HepG2 (cell line): ENCODE measurements around the gene CHIC2. TPM values are rescaled to one million over a fixed set of nuclear protein-coding genes. Genes with fewer than 3 reads are reported as not detected.

Experiments
- AHR ChIP-seq: IDR thresholded peaks from 2 replicates; pipeline ENCODE4 v1.6.1; 2018; ENCODE audit warnings: missing genetic modification reagents, missing compliant biosample characterization
- ATAD3A ChIP-seq: sonication (generic); formaldehyde crosslinking; IDR thresholded peaks from 2 replicates; pipeline ENCODE4 v1.4.0; 2020; ENCODE audit warnings: missing genetic modification reagents
- CREM ChIP-seq, 2 experiments: sonication (generic) in 1 of 2; formaldehyde crosslinking in 1 of 2; IDR thresholded peaks; 2 replicates each; pipeline versions ENCODE4 v1.4.0 to v1.6.1; 2016 to 2020; ENCODE audit warnings: antibody characterized with exemption in 1 of 2, mild to moderate bottlenecking in 1 of 2, missing genetic modification reagents in 1 of 2
- FOXA1 ChIP-seq, 2 experiments: fragments of 450-650 bp in 1 of 2; sonication (generic) in 1 of 2; formaldehyde crosslinking in 1 of 2; IDR thresholded peaks; 2 replicates each; pipeline versions ENCODE4 v1.4.0 to v1.6.1; 2016 to 2020; ENCODE audit warnings: missing genetic modification reagents in 1 of 2
- HNF4G ChIP-seq, 2 experiments: sonication (generic) in 1 of 2; formaldehyde crosslinking in 1 of 2; IDR thresholded peaks; 2 replicates each; pipeline versions ENCODE4 v1.4.0 to v1.6.1; 2011 to 2020; ENCODE audit warnings: borderline replicate concordance in 2 of 2, low read depth in 2 of 2, mild to moderate bottlenecking in 2 of 2, low read length in 1 of 2, missing genetic modification reagents in 1 of 2, moderate library complexity in 1 of 2
- HNRNPL ChIP-seq: fragments of 200-400 bp; formaldehyde crosslinking; IDR thresholded peaks from 2 replicates; pipeline ENCODE4 v1.6.1; 2017; ENCODE audit warnings: mild to moderate bottlenecking, low read depth, low read length
- HOXA3 ChIP-seq: sonication (generic); formaldehyde crosslinking; IDR thresholded peaks from 2 replicates; pipeline ENCODE4 v1.5.0; 2020; ENCODE audit warnings: missing genetic modification reagents
- ISL2 ChIP-seq: sonication (generic); formaldehyde crosslinking; IDR thresholded peaks from 2 replicates; pipeline ENCODE4 v1.5.0; 2020; ENCODE audit warnings: missing genetic modification reagents
- JDP2 ChIP-seq: sonication (generic); formaldehyde crosslinking; IDR thresholded peaks from 2 replicates; pipeline ENCODE4 v1.8.1; 2022; ENCODE audit warnings: missing genetic modification reagents, borderline replicate concordance
- NR2F2 ChIP-seq: IDR thresholded peaks from 2 replicates; pipeline ENCODE4 v1.6.1; 2012; ENCODE audit warnings: low read depth, inconsistent platforms, borderline replicate concordance
- PRPF4 ChIP-seq: fragments of 200-400 bp; formaldehyde crosslinking; IDR thresholded peaks from 2 replicates; pipeline ENCODE4 v1.6.1; 2016; ENCODE audit warnings: low read length, low read depth; ENCODE audit not compliant: poor library complexity, severe bottlenecking
- SAFB2 ChIP-seq: sonication (generic); formaldehyde crosslinking; IDR thresholded peaks from 2 replicates; pipeline ENCODE4 v1.5.1; 2020; ENCODE audit warnings: missing genetic modification reagents, low read depth, mild to moderate bottlenecking, borderline replicate concordance
- SAP130 ChIP-seq: IDR thresholded peaks from 2 replicates; pipeline ENCODE4 v1.6.1; 2016; ENCODE audit warnings: low read depth
- SPEN ChIP-seq: sonication (generic); formaldehyde crosslinking; IDR thresholded peaks from 2 replicates; pipeline ENCODE4 v1.5.1; 2020; ENCODE audit warnings: low read depth, mild to moderate bottlenecking, missing genetic modification reagents
- ZFP1 ChIP-seq: IDR thresholded peaks from 2 replicates; pipeline ENCODE4 v1.6.1; 2016
- ZKSCAN8 ChIP-seq: IDR thresholded peaks from 2 replicates; pipeline ENCODE4 v1.6.1; 2016; ENCODE audit warnings: borderline replicate concordance, missing genetic modification reagents, missing compliant biosample characterization
- ZMYM2 ChIP-seq: sonication (generic); formaldehyde crosslinking; IDR thresholded peaks from 2 replicates; pipeline ENCODE4 v1.8.0; 2022; ENCODE audit warnings: mild to moderate bottlenecking, missing genetic modification reagents
- ZNF354B ChIP-seq: sonication (generic); formaldehyde crosslinking; IDR thresholded peaks from 2 replicates; pipeline ENCODE4 v1.8.0; 2022; ENCODE audit warnings: mild to moderate bottlenecking, missing genetic modification reagents
- ZNF530 ChIP-seq: sonication (generic); formaldehyde crosslinking; IDR thresholded peaks from 2 replicates; pipeline ENCODE4 v1.5.0; 2020; ENCODE audit warnings: low read depth, mild to moderate bottlenecking, missing genetic modification reagents
- polyA plus RNA-seq, 8 experiments: library from polyadenylated mRNA; depleted of rRNA in 3 of 8; stranded (reverse) in 7 of 8; unstranded in 1 of 8; fragments of >200 nt; fragmentation: Illumina TruSeq in 4 of 8; extraction: Trizol in 4 of 8; gene quantifications; 2 replicates each; pipeline versions ENCODE4 v1.2.1 to v1.2.3, GENCODE V29; 2011 to 2016; ENCODE audit warnings: low read depth in 4 of 8, missing spikeins in 1 of 8, mixed read lengths in 1 of 8; ENCODE audit not compliant: insufficient read depth in 1 of 8
- total RNA-seq, 5 experiments: library from RNA; depleted of rRNA; stranded (reverse); fragments of >200 nt; fragmentation: Illumina TruSeq; extraction: Trizol; gene quantifications; 2 replicates each; pipeline ENCODE4 v1.2.3, GENCODE V29; 2016; ENCODE audit warnings: low read depth in 1 of 5
- TF ChIP-seq, protein P1 (sequence below): sonication (generic); formaldehyde crosslinking; IDR thresholded peaks from 2 replicates; pipeline ENCODE4 v1.9.0; 2021; ENCODE audit warnings: missing genetic modification reagents, borderline replicate concordance
- TF ChIP-seq, protein P2 (sequence below): sonication (generic); formaldehyde crosslinking; IDR thresholded peaks from 2 replicates; pipeline ENCODE4 v1.4.0; 2020; ENCODE audit warnings: missing genetic modification reagents
- TF ChIP-seq, protein P3 (sequence below): sonication (generic); formaldehyde crosslinking; IDR thresholded peaks from 2 replicates; pipeline ENCODE4 v1.4.0; 2020; ENCODE audit warnings: mild to moderate bottlenecking, missing genetic modification reagents
- TF ChIP-seq, protein P4 (sequence below): sonication (generic); formaldehyde crosslinking; IDR thresholded peaks from 2 replicates; pipeline ENCODE4 v1.5.1; 2020; ENCODE audit warnings: mild to moderate bottlenecking, missing genetic modification reagents, moderate library complexity

Gene CHIC2
- total and polyA plus RNA-seq, 2 of the 13 experiments (the other 11 are each of a cell fraction or from before 2014, with no cell fraction given), result 10.0 to 17.2 TPM

DNA sequence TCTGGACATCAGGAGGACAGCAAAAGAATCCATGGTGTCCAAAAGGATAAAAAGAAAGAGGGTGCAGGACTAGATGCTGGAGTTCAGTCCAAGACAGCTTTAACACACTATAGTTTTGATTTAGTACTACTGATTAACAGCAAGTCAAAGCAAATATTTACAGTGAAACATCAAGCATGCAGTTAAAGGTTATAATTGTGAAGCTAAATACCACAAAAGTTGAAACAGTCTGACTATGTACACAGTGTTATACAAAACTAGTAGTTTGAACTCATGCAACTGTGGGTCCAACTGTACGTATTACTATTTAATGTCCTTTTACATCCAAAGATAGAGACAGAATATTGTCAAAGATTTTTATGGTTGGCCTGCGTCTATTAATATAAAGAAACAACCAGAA is 57.6 kb downstream of the CHIC2 start (continued):
- TF ChIP-seq, protein P1, sequence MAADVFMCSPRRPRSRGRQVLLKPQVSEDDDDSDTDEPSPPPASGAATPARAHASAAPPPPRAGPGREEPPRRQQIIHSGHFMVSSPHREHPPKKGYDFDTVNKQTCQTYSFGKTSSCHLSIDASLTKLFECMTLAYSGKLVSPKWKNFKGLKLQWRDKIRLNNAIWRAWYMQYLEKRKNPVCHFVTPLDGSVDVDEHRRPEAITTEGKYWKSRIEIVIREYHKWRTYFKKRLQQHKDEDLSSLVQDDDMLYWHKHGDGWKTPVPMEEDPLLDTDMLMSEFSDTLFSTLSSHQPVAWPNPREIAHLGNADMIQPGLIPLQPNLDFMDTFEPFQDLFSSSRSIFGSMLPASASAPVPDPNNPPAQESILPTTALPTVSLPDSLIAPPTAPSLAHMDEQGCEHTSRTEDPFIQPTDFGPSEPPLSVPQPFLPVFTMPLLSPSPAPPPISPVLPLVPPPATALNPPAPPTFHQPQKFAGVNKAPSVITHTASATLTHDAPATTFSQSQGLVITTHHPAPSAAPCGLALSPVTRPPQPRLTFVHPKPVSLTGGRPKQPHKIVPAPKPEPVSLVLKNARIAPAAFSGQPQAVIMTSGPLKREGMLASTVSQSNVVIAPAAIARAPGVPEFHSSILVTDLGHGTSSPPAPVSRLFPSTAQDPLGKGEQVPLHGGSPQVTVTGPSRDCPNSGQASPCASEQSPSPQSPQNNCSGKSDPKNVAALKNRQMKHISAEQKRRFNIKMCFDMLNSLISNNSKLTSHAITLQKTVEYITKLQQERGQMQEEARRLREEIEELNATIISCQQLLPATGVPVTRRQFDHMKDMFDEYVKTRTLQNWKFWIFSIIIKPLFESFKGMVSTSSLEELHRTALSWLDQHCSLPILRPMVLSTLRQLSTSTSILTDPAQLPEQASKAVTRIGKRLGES (CRISPR knock-in tag), result no peak
- peak; percentile 57; the same call in 1 of the 2 replicates for TF ChIP-seq SAP130 (CRISPR knock-in tag)
- TF ChIP-seq HOXA3 (CRISPR knock-in tag), result no peak
- peak; percentile 53; the same call in 1 of the 2 replicates for TF ChIP-seq CREM (IDR thresholded peaks at IDR 0.05)
- no peak for TF ChIP-seq CREM (CRISPR knock-in tag; IDR thresholded peaks at IDR 0.05)
- no peak for TF ChIP-seq ATAD3A (CRISPR knock-in tag)
- no peak for TF ChIP-seq JDP2 (CRISPR knock-in tag)
- TF ChIP-seq AHR, result no peak
- TF ChIP-seq HNF4G (IDR thresholded peaks at IDR 0.05; ENCODE audit: borderline replicate concordance, low read depth, low read length), result no peak
- no peak for TF ChIP-seq HNF4G (CRISPR knock-in tag; IDR thresholded peaks at IDR 0.05; ENCODE audit: borderline replicate concordance, low read depth)
- peak; percentile 76 for TF ChIP-seq ISL2 (CRISPR knock-in tag)
- TF ChIP-seq ZMYM2 (CRISPR knock-in tag), result no peak
- TF ChIP-seq HNRNPL, result no peak
- TF ChIP-seq, protein P2, sequence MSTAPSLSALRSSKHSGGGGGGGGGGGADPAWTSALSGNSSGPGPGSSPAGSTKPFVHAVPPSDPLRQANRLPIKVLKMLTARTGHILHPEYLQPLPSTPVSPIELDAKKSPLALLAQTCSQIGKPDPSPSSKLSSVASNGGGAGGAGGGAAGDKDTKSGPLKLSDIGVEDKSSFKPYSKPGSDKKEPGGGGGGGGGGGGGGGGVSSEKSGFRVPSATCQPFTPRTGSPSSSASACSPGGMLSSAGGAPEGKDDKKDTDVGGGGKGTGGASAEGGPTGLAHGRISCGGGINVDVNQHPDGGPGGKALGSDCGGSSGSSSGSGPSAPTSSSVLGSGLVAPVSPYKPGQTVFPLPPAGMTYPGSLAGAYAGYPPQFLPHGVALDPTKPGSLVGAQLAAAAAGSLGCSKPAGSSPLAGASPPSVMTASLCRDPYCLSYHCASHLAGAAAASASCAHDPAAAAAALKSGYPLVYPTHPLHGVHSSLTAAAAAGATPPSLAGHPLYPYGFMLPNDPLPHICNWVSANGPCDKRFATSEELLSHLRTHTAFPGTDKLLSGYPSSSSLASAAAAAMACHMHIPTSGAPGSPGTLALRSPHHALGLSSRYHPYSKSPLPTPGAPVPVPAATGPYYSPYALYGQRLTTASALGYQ (CRISPR knock-in tag), result 0 out of 2 replicates have a peak, but pooled peaks have one; percentile 53
- no peak for TF ChIP-seq SPEN
- TF ChIP-seq FOXA1 (IDR thresholded peaks at IDR 0.05), result peak; percentile 92
- peak; percentile 80 for TF ChIP-seq FOXA1 (CRISPR knock-in tag; IDR thresholded peaks at IDR 0.05)
- no peak for TF ChIP-seq ZNF530 (CRISPR knock-in tag)
- TF ChIP-seq, protein P3, sequence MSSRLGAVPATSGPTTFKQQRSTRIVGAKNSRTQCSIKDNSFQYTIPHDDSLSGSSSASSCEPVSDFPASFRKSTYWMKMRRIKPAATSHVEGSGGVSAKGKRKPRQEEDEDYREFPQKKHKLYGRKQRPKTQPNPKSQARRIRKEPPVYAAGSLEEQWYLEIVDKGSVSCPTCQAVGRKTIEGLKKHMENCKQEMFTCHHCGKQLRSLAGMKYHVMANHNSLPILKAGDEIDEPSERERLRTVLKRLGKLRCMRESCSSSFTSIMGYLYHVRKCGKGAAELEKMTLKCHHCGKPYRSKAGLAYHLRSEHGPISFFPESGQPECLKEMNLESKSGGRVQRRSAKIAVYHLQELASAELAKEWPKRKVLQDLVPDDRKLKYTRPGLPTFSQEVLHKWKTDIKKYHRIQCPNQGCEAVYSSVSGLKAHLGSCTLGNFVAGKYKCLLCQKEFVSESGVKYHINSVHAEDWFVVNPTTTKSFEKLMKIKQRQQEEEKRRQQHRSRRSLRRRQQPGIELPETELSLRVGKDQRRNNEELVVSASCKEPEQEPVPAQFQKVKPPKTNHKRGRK, result no peak
- peak; percentile 38; the same call in 1 of the 2 replicates for TF ChIP-seq NR2F2
- no peak for TF ChIP-seq ZFP1 (CRISPR knock-in tag)
- TF ChIP-seq PRPF4, result no peak
- no peak for TF ChIP-seq SAFB2 (CRISPR knock-in tag)
- TF ChIP-seq ZKSCAN8 (CRISPR knock-in tag), result peak; percentile 41; the same call in 1 of the 2 replicates
- TF ChIP-seq, protein P4, sequence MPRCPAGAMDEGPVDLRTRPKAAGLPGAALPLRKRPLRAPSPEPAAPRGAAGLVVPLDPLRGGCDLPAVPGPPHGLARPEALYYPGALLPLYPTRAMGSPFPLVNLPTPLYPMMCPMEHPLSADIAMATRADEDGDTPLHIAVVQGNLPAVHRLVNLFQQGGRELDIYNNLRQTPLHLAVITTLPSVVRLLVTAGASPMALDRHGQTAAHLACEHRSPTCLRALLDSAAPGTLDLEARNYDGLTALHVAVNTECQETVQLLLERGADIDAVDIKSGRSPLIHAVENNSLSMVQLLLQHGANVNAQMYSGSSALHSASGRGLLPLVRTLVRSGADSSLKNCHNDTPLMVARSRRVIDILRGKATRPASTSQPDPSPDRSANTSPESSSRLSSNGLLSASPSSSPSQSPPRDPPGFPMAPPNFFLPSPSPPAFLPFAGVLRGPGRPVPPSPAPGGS (CRISPR knock-in tag), result no peak
- TF ChIP-seq ZNF354B (CRISPR knock-in tag), result no peak
